H1 (cell line): ENCODE measurements around the gene OSBPL5. TPM values are rescaled to one million over a fixed set of nuclear protein-coding genes. Genes with fewer than 3 reads are reported as not detected.

Experiments
- SIX5 ChIP-seq: IDR thresholded peaks from 2 replicates; pipeline ENCODE4 v1.6.1; 2011; ENCODE audit warnings: mild to moderate bottlenecking, low read depth, low read length
- SUZ12 ChIP-seq: fragments of 200-600 bp; sonication (generic); IDR thresholded peaks from 2 replicates; pipeline ENCODE4 v1.6.1; 2012; ENCODE audit warnings: mild to moderate bottlenecking, inconsistent platforms, low read length, moderate library complexity, mixed read lengths
- YY1 ChIP-seq: IDR thresholded peaks from 2 replicates; pipeline ENCODE4 v1.6.1; 2011; ENCODE audit warnings: low read depth, mild to moderate bottlenecking, low read length
- polyA plus RNA-seq, 7 experiments: library from polyadenylated mRNA; depleted of rRNA in 3 of 7; stranded (reverse) in 5 of 7; unstranded in 2 of 7; fragments of >200 nt in 5 of 7; fragments of 200-250 nt in 2 of 7; gene quantifications; 1 replicate in 5 of 7; 2 replicates in 1 of 7; 4 replicates in 1 of 7; pipeline versions ENCODE4 v1.2.1 to v1.2.3, GENCODE V29; 2011 to 2013; ENCODE audit warnings: missing spikeins in 2 of 7, mixed read lengths in 2 of 7
- total RNA-seq: library from RNA; stranded (reverse); fragmentation: NEBNext Ultra II Directional; extraction: Animal tissue kit (Norgen Biotek cat#: 25700); gene quantifications from 2 replicates; pipeline ENCODE4 v1.2.1, GENCODE V29; 2021

OSBPL5 gene
- total and polyA plus RNA-seq, 2 of the 8 experiments (the other 6 are each of a cell fraction or from before 2014, with no cell fraction given): 3.4 to 9.9 TPM

GRCh38 chr11:3157381-3158130 lies 7.6 kb downstream of the OSBPL5 start (continued):
- TF ChIP-seq YY1 (no peak), SIX5 (no peak), SUZ12 (no peak)
